ENCODE results near the gene SHC2.
"Not testable (repeated sequence)": the region's sequence is repeated elsewhere in the genome, so short reads cannot be mapped to it uniquely, and the experiment has no call there.

Gene SHC2

DNA sequence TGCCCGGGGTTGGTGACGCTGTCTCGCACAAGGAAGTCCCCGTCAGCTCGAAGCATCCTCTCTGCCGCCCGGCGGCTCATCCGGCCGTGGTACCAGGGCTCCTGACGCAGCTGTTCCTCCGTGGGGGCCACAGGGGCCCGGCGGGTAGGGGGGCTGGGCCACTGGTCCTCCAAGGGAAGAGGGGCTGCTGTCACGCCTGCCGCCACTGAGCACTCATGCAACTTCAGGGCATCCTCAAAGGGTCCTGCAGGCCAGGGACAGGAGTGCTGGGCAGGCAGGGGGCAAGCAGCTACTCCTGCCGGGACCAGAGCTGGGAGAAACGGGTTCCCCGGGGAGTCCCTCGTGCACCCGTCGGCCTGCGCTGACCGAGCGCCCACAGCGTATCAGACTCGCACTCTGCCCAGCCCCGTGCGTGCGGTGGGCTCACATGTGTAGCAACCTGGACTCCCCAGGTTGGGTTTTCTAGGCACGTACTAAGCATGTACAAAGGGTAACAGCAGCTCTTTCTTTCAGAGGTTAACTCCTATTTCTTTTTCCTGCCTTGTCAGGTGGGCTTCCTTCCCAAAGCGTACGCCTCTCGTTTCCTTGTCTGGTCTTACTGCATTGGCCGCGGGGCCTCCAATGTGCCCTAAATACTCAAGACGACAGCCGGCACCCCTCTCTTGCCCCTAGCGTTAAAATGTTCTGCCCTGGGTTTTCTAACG is 38.5 kb downstream of the SHC2 start:
- DNase-seq, result no peak

- DNase-seq, result no peak
Measured at GRCh38 chr19:419721-420515, 40.9 kb downstream of the SHC2 start.

DNA sequence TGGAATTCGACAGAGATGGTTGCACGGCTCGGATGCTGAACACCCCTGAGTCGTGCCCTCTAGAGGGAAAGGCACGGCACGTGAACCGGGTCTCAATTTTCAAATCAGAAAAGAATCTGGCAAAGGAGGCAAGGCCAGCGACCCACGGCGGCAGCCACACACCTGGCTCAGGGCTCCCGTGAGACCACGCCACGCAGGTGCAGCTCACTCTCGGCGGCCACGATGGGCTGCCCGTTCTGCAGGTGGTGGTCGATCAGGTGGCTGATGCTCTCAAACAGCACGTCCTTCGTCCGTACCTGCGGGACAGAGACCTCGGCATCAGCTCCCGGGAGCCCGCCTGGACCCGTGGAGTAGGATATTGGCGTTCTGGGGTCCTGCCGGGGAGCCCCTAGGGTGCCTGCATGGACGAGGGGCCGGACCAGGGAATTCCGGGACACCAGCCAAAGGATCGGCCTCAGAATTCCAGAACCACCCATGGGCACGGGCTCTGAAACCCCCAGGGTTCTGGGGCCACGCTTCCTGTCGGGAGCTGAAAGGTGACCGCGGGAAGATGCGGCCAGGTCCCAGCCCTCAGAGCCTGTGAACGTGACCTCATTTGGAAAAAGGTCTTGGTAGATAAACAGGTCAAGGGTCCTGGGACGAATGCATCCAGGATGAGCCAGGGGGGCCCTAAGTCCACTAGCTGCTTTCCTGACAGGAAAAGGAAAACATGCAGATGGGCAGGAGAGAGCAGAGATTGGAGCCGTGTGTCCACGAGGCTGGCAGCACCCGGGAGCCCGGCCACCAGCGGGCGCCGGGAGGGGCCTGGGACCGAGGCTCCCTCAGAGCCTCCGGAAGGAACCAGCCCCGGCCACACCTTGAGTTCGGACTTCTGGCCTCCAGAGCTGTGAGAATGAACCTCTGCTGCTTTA is 41.8 kb downstream of the SHC2 start:
- no peak for DNase-seq

- DNase-seq, result no peak
Measured at GRCh38 chr19:416416-416815, 44.4 kb downstream of the SHC2 start.

- DNase-seq, result no peak
Measured at GRCh38 chr19:415292-415691, 45.5 kb downstream of the SHC2 start.

- no peak for DNase-seq
Measured at GRCh38 chr19:413756-414420, 46.9 kb downstream of the SHC2 start.

DNA sequence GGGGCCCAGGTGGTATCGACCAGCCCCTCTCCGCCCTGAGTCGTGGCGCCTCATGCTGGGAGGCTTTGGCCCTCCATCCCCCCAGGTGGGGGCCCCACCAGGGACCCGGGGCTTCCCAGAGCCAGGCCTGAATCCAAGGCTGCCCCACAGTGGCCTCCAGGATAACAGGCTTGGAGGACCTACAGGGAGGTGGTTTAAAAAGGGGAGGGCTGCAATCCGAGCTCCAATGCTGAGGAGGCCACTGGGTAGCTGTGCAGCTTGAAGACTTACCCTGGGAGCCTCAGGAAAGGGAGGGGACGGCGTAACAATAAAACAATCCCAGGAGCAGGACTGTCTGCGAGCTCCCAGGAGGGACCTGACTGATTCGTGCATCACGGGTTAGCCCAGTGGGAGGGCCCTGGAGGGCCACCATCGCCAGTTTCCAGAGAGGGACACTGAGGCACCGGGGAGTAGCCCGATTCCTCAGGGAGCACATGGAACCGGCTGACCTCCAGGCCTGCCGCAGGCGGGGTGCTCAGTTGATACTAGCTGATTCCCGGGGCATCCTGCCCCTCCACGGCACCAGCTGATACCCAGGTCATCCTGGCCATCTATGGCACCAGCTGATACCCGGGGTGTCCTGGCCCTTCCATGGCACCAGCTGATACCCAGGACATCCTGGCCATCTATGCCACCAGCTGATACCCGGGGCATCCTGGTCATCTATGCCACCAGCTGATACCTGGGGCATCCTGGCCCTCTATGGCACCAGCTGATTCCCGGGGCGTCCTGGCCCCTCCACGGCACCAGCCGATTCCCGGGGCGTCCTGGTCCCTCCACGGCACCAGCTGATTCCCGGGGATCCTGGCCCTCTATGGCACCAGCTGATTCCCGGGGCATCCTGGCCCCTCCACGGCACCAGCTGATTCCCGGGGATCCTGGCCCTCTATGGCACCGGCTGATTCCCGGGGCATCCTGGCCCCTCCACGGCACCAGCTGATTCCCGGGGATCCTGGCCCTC is 48.2 kb downstream of the SHC2 start:
- no peak for DNase-seq

DNA sequence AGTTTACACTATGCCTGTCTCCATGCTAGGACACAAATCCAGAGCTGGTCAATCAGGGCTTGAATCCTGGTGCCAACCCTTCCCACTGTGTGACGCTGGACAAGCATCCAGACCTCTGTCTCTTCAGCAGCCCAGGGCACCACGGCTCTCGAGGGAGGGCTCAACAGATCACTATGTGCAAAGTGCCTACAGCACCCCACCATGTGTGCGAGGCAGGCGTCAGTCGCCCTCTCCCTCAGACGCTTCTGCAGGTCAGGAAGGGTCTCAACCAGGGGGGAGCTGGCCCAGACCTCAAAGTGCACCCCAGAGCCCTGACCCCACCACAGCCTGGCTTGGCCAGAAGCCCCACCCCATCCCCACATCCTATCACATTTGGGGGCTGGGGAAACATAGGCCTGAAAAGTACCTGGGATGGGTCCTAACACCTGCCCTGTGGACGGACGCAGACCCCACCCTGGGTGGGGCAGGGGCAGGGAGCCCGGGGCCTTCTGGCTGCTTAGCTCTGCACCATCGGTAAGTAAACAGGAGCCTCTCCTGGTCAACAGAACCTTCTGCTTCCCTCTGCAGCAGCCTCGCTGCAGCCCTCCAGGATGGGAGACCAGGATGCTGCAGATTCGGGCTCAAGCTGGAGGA is 49.0 kb downstream of the SHC2 start:
- DNase-seq, result no peak

DNA sequence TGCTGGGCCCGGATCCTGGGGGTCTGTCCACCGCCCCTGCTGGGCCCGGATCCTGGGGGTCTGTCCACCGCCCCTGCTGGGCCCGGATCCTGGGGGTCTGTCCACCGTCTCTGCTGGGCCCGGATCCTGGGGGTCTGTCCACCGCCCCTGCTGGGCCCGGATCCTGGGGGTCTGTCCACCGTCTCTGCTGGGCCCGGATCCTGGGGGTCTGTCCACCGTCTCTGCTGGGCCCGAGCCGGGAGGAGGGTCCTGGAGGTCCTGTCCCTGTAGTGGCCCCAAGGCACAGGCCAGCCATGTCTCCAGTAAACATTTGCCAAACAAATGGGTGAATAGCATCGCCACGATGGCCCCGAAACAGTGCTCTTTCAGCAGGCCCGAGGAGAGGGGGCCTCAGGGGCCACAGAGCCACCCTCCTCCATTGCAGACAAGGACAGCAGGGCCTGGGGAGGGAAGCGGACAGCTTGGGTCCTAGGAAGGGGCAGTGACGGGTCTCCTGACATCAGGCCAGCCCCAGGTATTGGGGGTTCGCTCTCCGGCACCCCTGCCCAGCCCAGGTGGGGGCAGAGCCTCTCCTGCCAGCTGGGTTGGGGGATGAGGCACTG is 49.6 kb downstream of the SHC2 start:
- DNase-seq, result not testable (repeated sequence)

DNA sequence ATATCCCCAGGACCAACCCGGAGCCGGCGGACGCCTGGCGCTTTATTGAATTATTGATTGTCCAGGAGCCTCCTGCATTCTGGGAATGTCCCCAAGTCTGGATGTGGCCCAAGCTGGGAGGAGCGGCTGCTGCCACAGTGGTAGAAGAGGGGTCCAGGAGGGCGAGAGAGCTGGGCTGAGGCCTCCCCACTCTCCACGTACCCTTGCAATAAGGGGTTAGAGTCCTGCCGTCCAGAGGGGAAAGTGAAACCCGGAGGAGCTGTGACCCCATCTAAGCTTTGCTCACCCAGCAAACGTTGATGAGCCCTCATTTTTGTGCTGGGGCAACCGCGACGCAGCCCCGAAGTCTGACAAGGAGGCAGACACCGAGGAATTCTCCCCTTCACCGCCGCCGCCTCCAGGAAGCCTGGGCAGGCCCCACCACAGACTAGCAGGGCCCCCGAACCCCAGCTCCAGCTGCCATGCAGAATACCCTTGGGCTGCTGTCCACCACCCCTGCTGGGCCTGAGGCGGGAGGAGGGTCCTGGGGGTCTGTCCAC is 50.5 kb downstream of the SHC2 start:
- DNase-seq, result no peak

DNA sequence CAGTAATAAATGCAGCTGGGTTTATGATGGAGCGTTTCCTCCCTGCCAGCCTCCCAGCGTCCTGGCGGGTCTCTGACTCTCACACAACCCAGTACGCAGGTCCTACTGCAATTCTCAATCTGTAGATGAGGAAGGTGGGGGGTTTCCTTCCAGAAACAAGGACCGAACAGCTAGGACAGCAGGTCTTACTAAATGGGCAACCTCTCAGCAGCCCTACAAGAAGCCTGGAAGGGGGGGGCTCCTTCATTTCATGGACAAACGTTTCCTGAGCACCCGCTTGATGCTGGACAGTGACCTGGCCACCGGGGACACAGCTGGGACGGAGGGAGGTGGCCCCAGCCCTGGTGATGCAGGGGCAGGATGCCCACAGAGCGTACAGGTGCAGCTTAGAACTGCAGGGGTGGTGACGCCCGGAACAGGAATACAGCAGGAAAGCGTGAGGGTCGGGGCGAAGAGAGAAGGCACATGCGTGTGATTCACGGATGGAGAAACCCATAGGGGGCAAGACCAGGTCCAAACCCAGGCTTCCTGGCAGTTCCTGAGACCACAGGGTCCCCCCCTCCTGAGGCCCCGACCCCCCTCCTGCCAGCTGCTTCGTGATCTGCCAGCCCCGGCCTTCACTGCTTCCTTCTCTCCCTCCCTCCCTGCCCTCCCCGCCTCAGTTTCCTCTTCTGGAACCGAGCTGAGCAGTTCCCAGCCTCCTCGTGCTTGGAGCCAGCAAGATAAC is 51.2 kb downstream of the SHC2 start:
- no peak for DNase-seq

DNA sequence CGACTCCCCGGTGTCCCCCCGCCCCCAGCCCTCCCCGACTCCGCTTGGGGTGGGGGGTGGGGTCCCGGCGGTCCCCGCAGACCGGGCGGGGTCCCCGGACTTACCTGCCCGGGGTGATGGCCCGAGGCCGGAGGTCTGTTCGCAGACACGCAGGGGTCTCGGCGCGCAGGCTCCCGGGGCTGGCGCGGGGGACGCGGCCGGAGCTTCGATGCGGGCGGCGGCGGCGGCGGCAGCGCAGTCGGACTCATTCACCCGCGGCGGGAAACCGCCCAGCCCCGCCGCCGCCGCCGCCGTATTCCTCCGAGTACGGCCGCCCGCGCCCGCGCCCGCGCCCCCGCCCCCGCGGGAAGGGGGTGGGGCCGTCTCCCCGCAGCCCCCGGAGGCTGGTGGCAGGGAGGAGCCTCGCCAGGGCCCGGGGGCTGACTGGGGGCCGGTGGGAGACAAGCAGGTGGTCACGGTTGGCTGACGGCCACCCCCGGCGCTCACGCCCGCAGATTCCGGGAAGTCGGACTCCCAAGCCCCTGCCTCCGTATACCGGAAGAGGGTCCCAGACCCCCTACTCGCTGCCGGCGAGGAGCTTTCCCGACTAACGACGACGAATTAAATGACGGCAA is 51.8 kb downstream of the SHC2 start, which contains the start of gene C2CD4C:
C2CD4C (minus strand) TSS at position 246 of the 614 bp plus-strand sequence. CDS start 786 bp downstream, outside the sequence.
- no peak for DNase-seq

DNA sequence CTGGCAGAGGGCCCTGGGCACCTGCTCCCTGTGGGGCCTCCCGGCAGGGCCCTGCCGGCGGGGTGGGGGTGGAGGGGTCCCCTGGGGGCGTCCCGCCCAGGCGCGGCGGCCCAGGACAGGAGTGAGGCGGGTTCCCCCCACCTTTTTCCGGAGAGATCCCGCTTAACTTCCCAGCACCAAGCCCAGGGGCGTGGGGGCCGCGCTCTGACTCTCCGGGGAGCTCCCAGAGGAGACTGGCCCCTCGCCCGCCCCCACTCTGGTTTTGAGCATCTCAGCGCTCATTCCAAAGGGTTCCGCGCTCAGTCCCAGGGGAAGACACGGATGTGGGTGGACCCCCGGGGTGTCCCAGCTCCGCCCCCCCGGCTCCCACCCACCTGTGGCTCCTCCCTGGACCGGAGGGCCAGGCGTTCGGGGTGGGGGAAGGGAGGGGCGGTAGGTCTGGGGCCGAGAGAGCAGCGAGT is 52.4 kb downstream of the SHC2 start:
- DNase-seq, result no peak

DNA sequence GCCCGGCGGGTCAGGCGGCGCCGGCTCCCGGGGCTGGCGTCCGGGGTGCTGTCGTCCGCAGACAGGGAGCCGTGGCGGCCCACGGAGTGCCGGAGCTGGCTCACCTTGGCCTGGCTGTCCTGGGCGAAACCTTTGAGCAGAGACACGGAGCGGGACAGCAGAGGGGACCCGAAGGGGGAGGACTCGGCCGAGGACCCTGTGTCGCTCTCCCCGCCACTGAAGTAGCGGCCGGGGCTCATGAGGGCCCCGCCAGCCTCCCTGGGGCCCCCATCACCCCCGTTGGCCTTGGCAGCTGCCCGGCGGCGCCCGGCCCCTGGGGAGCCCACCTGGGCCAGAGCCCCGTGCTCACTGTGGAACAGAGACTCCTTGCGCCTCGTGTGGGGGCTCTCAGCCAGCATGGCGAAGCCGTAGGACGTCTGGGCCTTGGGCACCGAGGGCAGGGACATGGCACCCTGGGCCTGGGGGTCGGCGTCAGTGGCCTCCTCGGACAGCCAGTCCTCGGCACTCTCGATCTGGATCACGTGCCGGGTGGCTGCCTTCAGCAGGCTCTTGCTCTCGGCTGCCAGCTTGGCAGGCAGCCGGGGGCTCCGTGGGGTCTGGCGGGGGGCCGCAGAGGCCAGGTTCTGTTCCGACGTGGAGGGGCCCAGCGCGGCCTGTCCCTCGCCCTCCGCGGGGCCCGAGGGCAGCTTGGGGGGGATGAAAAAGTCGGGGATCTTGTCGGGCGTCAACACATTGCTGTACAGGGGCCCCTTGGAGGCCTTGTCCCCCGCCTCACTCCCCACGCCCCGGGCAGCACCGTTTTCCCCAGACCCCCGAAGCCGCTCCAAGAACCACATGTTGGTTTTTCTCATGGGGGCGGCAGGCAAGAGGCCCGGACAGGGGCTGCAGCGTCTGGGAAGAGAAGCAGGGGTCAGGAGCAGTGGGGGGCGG is 53.1 kb downstream of the SHC2 start:
- DNase-seq, result no peak

- no peak for DNase-seq
Measured at GRCh38 chr19:406971-407510, 53.8 kb downstream of the SHC2 start.

DNA sequence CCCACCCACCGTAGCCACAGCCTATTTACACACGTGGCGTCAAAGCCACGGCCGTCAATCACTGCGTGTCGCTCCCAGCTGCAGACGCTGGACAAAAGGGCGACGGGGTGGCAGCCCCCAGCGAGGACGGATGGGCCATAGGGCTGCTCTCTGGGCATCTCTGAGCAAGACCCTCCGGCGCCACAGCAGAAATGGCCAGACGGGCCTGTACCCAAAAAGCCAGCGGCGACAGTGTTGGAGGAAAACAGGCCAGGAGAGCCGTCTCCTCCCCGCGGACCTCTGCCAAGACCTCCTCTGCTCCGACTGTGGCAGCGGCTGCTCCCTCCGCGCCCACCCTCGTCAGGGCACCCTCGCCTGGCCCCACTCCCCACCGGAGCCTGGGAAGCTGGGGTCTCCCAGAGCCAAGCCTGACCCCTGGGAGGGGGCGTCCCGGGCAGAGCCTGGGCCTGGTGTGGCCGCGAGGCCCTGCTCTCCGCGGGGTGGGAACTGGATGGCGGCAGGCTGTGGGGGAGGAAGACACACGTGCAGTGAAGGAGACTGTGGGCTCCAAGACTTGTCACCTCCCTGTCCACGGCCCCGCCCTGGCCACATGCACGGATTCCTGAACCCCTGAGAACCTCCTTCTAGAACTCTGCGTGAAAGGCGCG is 54.6 kb downstream of the SHC2 start:
- no peak for DNase-seq

Measured in CD4-positive, alpha-beta T cell treated with Interferon gamma for 1 hour (primary cell).